GM20000 (cell line): Measurements from ENCODE around the gene DOK4.

Experiments used
- DNase-seq: peaks from one replicate; pipeline ENCODE4 v3.0.0; 2012; ENCODE audit warnings: low spot score
- TF ChIP-seq, protein P1 (sequence below): IDR thresholded peaks from 2 replicates; pipeline ENCODE4 v1.5.1; 2012; ENCODE audit warnings: mild to moderate bottlenecking, control low read depth; ENCODE audit errors: extremely low read depth, missing control alignments

The DOK4 gene

DNA sequence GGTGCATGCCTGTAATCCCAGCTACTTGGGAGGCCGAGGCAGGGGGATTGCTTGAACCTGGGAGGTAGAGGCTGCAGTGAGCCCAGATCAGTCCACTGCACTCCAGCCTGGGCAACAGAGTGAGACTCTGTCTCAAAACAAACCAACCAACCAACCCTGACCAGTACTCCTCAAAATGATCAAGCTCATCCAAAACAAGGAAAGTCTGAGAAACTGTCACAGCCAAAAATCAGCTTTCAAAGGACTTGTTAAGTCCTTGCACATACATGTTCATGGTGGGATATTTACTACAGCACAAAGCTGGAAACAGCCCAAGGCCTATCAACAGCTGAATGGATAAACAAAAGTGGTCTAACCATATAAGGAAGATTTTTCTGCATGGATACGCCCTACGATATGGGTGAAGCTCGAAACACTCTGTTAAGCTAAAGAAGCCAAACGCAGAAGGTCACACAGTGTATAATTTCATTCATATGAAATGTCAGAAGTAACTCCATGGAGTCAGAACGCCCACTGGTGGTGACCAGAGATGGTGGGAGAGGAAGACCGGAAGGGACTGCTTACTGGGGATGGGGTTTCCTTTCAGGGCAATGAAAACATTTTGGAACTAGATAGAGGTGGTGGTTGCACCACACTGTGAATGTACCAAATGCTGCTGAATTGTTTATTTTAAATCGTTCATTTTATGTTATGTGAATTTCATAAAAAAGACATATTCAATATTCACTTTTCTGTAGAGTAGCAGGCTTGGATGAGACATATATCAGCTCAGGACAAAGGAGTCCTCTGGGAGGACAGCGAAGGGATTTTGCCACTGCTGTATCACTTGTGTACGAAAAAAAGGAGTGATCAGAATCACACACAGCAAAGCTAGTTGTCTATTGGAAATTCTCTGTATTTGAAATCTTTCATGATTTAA is 64.0 kb downstream of the DOK4 start:
- DNase-seq: no peak
- TF ChIP-seq, protein P1, sequence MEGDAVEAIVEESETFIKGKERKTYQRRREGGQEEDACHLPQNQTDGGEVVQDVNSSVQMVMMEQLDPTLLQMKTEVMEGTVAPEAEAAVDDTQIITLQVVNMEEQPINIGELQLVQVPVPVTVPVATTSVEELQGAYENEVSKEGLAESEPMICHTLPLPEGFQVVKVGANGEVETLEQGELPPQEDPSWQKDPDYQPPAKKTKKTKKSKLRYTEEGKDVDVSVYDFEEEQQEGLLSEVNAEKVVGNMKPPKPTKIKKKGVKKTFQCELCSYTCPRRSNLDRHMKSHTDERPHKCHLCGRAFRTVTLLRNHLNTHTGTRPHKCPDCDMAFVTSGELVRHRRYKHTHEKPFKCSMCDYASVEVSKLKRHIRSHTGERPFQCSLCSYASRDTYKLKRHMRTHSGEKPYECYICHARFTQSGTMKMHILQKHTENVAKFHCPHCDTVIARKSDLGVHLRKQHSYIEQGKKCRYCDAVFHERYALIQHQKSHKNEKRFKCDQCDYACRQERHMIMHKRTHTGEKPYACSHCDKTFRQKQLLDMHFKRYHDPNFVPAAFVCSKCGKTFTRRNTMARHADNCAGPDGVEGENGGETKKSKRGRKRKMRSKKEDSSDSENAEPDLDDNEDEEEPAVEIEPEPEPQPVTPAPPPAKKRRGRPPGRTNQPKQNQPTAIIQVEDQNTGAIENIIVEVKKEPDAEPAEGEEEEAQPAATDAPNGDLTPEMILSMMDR: peak; percentile 20
